Stimulated activated CD4-positive, alpha-beta T cell treated with anti-CD3 and anti-CD28 coated beads, TNF-alpha, amount 100 ng/mL, for 24 hours (primary cell): Measurements from ENCODE around the gene RBMY1E.
"Not testable (repeated sequence)": the region's sequence is repeated elsewhere in the genome, so short reads cannot be mapped to it uniquely, and the experiment has no call there.

ENCODE experiments used
- DNase-seq, 3 experiments: peaks; one replicate each; pipeline ENCODE4 v3.0.0-alpha.2; 2020; ENCODE audit warnings: low read depth in 3 of 3

The RBMY1E gene

DNA sequence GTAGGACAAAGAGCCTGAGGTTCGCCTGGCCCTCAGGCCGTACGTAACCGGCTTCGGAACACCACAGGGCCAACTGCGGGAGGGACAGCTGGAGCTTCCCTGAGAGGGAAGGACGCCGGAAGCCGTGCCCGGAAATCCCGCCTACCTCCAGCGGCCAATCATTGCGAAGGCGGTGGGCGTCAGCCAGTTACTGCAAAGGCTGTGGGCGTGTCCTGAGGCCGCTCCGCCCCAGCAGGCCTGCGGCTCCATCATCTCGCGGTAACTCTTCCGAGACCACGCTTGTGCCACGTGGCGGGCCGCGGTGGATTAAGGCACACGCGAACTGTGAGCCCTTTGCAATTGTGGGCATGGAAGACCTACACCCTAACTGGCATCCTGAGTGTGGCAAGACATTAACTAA is at the start of gene RBMY1E:
TSS of gene RBMY1E (minus strand) at position 101 of the 400 bp plus-strand sequence. CDS start 1,978 bp downstream, outside the sequence.
- not testable (repeated sequence) for DNase-seq

DNA sequence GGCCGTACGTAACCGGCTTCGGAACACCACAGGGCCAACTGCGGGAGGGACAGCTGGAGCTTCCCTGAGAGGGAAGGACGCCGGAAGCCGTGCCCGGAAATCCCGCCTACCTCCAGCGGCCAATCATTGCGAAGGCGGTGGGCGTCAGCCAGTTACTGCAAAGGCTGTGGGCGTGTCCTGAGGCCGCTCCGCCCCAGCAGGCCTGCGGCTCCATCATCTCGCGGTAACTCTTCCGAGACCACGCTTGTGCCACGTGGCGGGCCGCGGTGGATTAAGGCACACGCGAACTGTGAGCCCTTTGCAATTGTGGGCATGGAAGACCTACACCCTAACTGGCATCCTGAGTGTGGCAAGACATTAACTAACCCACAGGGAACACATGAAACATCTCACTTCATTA is 23.4 kb downstream of the RBMY1E start, which contains the start of gene RBMY1D:
TSS of gene RBMY1D (minus strand) at position 101 of the 400 bp plus-strand sequence. CDS start 2,013 bp downstream, outside the sequence.
- not testable (repeated sequence) for DNase-seq

DNA sequence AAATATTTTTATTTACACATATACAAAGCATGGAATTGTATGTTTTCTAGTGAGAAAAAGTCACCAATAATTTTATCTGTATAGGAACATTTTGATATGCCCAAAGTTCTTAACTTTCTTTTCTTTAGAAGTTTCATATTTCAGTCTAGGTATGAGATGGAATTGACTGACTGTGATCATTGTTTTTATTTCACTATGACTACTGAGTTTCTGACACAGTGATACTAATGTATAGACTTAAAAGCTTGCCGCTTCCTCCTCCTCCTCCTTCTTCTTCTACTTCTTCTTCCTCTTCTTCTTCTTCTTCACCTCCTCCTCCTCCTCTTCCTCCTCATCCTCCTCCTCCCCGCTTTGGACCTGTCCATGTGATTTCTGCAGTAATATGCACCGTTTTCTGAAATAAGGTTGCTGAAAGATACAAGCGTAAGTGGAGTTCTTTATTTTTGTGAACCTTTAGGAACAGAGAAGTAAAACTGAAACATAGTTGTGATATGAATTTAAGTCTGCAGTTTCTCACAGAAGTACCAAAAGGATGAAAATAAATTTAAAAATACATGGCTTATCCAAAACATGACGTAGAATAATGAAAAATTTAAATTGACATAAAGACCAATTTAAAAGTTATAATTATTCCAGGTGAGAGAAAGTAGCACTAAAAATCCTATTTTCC is 48.3 kb downstream of the RBMY1E start:
- DNase-seq = not testable (repeated sequence)
